DND-41 (cell line): ENCODE results near the gene ATP2A3.
A peak's percentile ranks its signal among the peaks of the same experiment; 100 is the strongest.

ENCODE experiments used
- ATAC-seq: fragments of 200-7000 bp; cut with Tn5 transposase; 3 replicates; pipeline ENCODE4 v1.9.1; 2021; ENCODE audit warnings: low read depth; ENCODE audit not compliant: insufficient read depth
- DNase-seq: peaks from one replicate; pipeline ENCODE4 v3.0.0-alpha.2; 2020
- H2AFZ ChIP-seq: 2 replicates; pipeline ENCODE4 v1.6.0; 2012; ENCODE audit warnings: low read depth, low read length
- H3K27ac ChIP-seq: 2 replicates; pipeline ENCODE4 v1.5.1; 2012; ENCODE audit warnings: low read length, inconsistent platforms
- H3K27me3 ChIP-seq: fragments of 200-600 bp; sonication (generic); 2 replicates; pipeline ENCODE4 v1.6.0; 2012; ENCODE audit warnings: low read length, mild to moderate bottlenecking, inconsistent platforms; ENCODE audit not compliant: insufficient read depth, poor library complexity
- H3K36me3 ChIP-seq: 2 replicates; pipeline ENCODE4 v1.5.1; 2012; ENCODE audit warnings: low read length, inconsistent platforms; ENCODE audit not compliant: insufficient read depth
- H3K4me1 ChIP-seq: 2 replicates; pipeline ENCODE4 v1.5.1; 2012; ENCODE audit warnings: mild to moderate bottlenecking, low read length; ENCODE audit not compliant: insufficient read depth
- H3K4me2 ChIP-seq: 2 replicates; pipeline ENCODE4 v1.6.0; 2012; ENCODE audit warnings: mild to moderate bottlenecking, moderate library complexity, low read length, inconsistent platforms; ENCODE audit not compliant: insufficient read depth
- H3K4me3 ChIP-seq, 2 experiments: fragments of 200-600 bp in 1 of 2; shearing (Covaris generic) in 1 of 2; 2 replicates each; pipeline ENCODE4 v1.5.1; 2012 to 2016; ENCODE audit warnings: inconsistent platforms in 2 of 2, low read length in 2 of 2, mild to moderate bottlenecking in 2 of 2, low read depth in 1 of 2, moderate library complexity in 1 of 2
- H3K79me2 ChIP-seq: 2 replicates; pipeline ENCODE4 v1.6.0; 2012; ENCODE audit warnings: low read length, inconsistent platforms; ENCODE audit not compliant: insufficient read depth
- H3K9ac ChIP-seq: 2 replicates; pipeline ENCODE4 v1.6.0; 2012; ENCODE audit warnings: low read depth, mild to moderate bottlenecking, inconsistent platforms, low read length, moderate library complexity
- H3K9me3 ChIP-seq: 2 replicates; pipeline ENCODE4 v1.5.1; 2012; ENCODE audit warnings: low read length, moderate library complexity, mild to moderate bottlenecking, inconsistent platforms; ENCODE audit not compliant: insufficient read depth, severe bottlenecking
- H4K20me1 ChIP-seq: 2 replicates; pipeline ENCODE4 v1.6.0; 2012; ENCODE audit warnings: low read length; ENCODE audit not compliant: insufficient read depth
- CTCF ChIP-seq: IDR thresholded peaks from 2 replicates; pipeline ENCODE4 v1.5.1; 2012; ENCODE audit warnings: borderline replicate concordance, low read length, moderate library complexity, mild to moderate bottlenecking; ENCODE audit not compliant: poor library complexity, severe bottlenecking; ENCODE audit errors: extremely low read depth
- EZH2 ChIP-seq: IDR thresholded peaks from 3 replicates; pipeline ENCODE4 v1.6.1; 2012; ENCODE audit warnings: borderline replicate concordance, low read depth, mild to moderate bottlenecking, moderate library complexity, low read length, inconsistent platforms; ENCODE audit not compliant: severe bottlenecking

The ATP2A3 gene

GRCh38 chr17:3890082-3890877, 74.0 kb downstream of the ATP2A3 start:
- no peak overlapping the region for H3K27ac ChIP-seq
- H3K79me2 ChIP-seq = no peaks in the 10 kb centered on the region
- H3K9ac ChIP-seq = no peak overlapping the region
- H3K4me3 ChIP-seq = no peak overlapping the region
- H3K27me3 ChIP-seq = no peaks in the 10 kb centered on the region
- H3K9me3 ChIP-seq = no peaks in the 10 kb centered on the region
- peaks cover 19% of the 10 kb centered on the region for H4K20me1 ChIP-seq
- peaks cover 22% of the 10 kb centered on the region for H3K4me1 ChIP-seq
- H2AFZ ChIP-seq = no peak overlapping the region
- H3K4me2 ChIP-seq = no peak overlapping the region
- DNase-seq (no peak), ATAC-seq (no peak)
- no peaks in the 10 kb centered on the region for H3K36me3 ChIP-seq
- no peak for TF ChIP-seq EZH2

- H3K36me3 ChIP-seq = no peaks in the 10 kb centered on the region
- H3K79me2 ChIP-seq = no peaks in the 10 kb centered on the region
- DNase-seq (no peak), ATAC-seq (no peak)
- no peak overlapping the region for H3K4me2 ChIP-seq
- H2AFZ ChIP-seq = no peak overlapping the region
- peaks cover 19% of the 10 kb centered on the region for H4K20me1 ChIP-seq
- no peaks in the 10 kb centered on the region for H3K9me3 ChIP-seq
- H3K27ac ChIP-seq = no peak overlapping the region
- no peaks in the 10 kb centered on the region for H3K27me3 ChIP-seq
- no peak overlapping the region for H3K9ac ChIP-seq
- no peak for TF ChIP-seq EZH2
- TF ChIP-seq CTCF = no peak
- peaks cover 22% of the 10 kb centered on the region for H3K4me1 ChIP-seq
- H3K4me3 ChIP-seq = no peak overlapping the region
Observed at GRCh38 chr17:3889325-3890012, 74.8 kb downstream of the ATP2A3 start.

GRCh38 chr17:3888343-3889171, 75.7 kb downstream of the ATP2A3 start:
- Histone ChIP-seq H3K9ac (no peak overlapping the region), H3K27ac (no peak overlapping the region)
- peak; percentile 24 for DNase-seq

More at GRCh38 chr17:3888343-3889171, 75.7 kb downstream of the ATP2A3 start:
- H3K36me3 ChIP-seq = no peaks in the 10 kb centered on the region
- H4K20me1 ChIP-seq = peaks cover 19% of the 10 kb centered on the region
- no peak overlapping the region for H3K4me3 ChIP-seq
- peaks cover 17% of the 10 kb centered on the region for H3K4me1 ChIP-seq
- H3K79me2 ChIP-seq = no peaks in the 10 kb centered on the region
- H3K27me3 ChIP-seq = no peaks in the 10 kb centered on the region
- no peak overlapping the region for H3K4me2 ChIP-seq
- no peak for ATAC-seq
- no peaks in the 10 kb centered on the region for H3K9me3 ChIP-seq
- H2AFZ ChIP-seq = no peak overlapping the region
- TF ChIP-seq CTCF = no peak
- no peak for TF ChIP-seq EZH2
